NCI-H2227 (cell line): ENCODE results near the gene ELOA.

ENCODE experiments used
- DNase-seq: peaks from one replicate; lab custom pipeline; 2025; ENCODE audit not compliant: unreplicated experiment; lab: John Stamatoyannopoulos, UW

The ELOA gene

GRCh38 chr1:23736437-23737134 is 6.7 kb upstream of the ELOA start:
- DNase-seq = no peak

- no peak for DNase-seq
These were observed 1.7 kb upstream of the ELOA start for GRCh38 chr1:23741609-23742008.

- no peak for DNase-seq
These were observed 493 bp upstream of the ELOA start for GRCh38 chr1:23742670-23743286.

DNA sequence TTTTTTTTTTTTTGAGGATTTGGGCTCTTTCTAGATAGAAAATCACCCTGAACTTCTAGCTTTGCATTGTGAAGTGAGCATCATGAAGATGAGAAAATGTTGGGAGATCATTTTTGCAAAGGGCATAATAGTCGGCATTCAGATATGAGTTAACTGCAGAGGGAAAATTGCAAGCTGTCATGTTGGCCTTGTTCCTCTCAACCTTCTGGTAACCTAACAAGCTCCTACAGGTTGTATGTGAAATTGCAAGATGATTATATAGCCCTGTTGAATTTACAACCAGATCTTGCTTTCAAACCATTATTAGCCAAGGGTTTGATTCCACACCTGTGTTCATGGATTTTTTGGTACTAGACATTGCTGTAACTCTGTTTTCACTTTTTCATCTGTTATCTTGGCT is 2.2 kb downstream of the ELOA start:
- DNase-seq = peak; percentile 53

DNA sequence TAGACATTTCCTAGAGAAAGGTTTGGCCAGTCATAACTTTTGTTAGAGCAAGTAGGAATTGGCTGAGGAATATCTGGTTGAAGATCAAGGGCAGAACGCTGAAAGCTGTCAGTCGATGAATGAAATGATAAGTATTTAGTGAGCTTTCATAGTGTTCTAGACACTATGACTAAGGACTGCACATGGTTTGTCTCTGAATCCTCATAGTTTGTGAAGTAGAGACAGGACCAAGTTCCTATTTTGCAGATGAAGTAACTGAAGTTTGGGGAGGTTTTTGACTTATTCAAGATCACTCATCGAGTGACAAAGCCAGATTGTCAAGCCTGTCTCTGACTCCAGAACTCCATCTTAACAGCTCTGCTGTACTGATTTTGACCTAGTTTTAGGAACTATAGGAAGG is 4.7 kb downstream of the ELOA start:
- no peak for DNase-seq

- peak; percentile 73 for DNase-seq
These were observed 8.0 kb downstream of the ELOA start for GRCh38 chr1:23751050-23751814.

DNA sequence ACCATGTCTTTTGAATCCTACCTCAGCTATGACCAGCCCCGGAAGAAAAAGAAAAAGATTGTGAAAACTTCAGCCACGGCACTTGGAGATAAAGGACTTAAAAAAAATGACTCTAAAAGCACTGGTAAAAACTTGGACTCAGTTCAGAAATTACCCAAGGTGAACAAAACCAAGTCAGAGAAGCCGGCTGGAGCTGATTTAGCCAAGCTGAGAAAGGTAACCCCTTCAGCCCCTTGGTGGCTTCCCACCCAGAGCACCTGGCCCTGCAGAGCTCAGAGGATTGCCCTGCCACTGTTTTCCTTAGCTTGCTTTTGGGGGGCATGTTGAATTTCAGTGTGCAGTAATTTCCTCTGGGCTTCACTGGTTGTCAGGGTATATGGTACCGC is 8.5 kb downstream of the ELOA start:
- no peak for DNase-seq

GRCh38 chr1:23752909-23753308 is 9.6 kb downstream of the ELOA start:
- DNase-seq = no peak

DNA sequence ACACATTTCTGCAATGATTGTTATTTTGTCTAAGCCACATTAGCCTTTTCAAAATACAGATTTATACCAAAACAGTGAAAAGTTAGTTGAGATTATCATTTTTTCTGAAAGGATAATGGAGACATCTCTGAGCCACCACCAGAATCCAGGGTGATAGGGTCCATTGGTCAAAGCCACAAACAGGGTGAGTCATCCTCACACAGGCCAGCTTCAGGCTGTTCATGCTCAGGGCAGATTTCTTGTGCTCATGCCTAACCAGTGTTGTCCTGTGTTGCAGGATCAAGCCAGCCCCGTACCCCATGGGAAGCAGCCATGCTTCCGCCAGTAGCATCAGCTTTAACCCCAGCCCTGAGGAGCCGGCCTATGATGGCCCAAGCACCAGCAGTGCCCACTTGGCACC is 13.4 kb downstream of the ELOA start:
- no peak for DNase-seq

DNA sequence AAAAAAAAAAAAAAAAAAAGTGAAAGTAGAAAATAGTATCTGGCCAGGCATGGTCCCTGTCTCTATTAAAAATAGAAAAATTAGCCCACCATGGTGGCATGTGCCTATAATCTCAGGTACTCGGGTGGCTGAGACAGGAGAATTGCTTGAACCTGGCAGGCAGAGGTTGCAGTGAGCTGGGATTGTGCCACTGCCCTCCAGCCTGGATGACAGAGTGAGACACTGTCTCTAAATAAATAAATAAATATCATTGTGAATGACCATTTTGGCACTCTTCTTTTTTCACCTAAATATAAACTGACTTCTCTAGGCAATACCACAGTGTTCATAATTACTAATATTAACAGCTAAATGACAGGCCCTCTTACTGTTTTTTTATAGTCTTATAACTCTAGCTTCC is 14.5 kb downstream of the ELOA start:
- DNase-seq = no peak

- no peak for DNase-seq
These were observed 16.0 kb downstream of the ELOA start for GRCh38 chr1:23759277-23759676.

DNA sequence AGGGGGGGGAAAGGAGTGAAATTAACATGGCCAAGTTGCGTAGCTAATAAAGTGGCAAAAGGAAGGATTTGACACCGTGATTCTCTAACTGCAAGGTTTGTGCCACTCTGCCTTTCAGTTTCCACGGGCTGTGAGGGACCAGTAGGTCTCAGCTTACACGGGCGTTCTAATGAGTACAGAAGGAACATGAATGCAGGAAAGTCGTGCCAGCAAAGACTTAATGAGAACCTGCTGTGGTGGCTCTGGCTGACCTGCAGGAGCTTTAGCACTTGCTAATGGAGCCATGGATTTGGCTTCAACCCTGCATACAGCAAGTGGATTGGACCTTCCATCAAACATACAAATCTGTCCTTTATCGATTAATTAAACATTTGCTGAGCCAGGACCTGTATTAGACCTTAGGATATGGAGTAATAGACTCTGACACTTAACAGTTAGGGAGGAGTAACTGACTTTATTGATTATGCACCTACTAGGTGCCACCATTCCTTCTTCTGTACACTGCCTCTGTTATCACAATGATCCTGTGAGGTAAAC is 19.8 kb downstream of the ELOA start:
- DNase-seq = no peak

DNA sequence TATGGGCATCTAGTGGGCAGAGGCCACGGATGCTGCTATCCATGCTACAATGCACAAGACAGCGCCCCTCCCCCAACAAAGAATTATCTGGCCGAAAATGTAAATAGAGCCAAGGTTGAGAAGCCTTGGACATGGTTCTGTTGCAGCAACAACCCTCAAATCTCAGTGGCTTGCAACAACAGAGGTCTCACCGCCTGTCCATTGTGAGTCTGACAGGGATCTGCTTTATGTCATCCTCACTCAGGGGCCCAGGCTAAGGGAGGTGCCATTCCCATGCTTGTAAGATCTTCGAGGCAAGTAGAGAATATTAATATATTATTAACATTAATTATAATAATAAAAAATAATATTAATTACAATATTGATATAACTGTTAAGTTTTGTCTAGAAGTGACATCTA is 25.5 kb downstream of the ELOA start:
- DNase-seq = no peak

- peak; percentile 89 for DNase-seq
These were observed 29.0 kb downstream of the ELOA start for GRCh38 chr1:23772049-23772853.

- DNase-seq = no peak
These were observed 29.6 kb downstream of the ELOA start for GRCh38 chr1:23772854-23773242.

GRCh38 chr1:23774174-23774880 is 31.1 kb downstream of the ELOA start:
- no peak for DNase-seq

GRCh38 chr1:23776217-23776616 is 32.9 kb downstream of the ELOA start:
- DNase-seq = no peak

- peak; percentile 93 for DNase-seq
These were observed 34.9 kb downstream of the ELOA start, which contains the start of gene PITHD1 for GRCh38 chr1:23777979-23778814. Gene PITHD1, plus strand, starts transcription at chr1:23778418. Its CDS starts 98 bp downstream, at chr1:23778516.

- DNase-seq = no peak
These were observed 36.6 kb downstream of the ELOA start for GRCh38 chr1:23779826-23780371.
